ENCODE data around the gene C11orf86. TPM values are rescaled to one million over a fixed set of nuclear protein-coding genes. Genes with fewer than 3 reads are reported as not detected.

Gene C11orf86
- total RNA-seq, 4 donors from 2014 or later = not detected

- Histone ChIP-seq H3K4me1 (no peaks in the 10 kb centered on the region), H3K27ac (replicated peaks in 1 of 4) (no peak overlapping the region), H3K4me3 (no peak overlapping the region), H3K9me3 (no peaks in the 10 kb centered on the region), H3K27me3 (no peaks in the 10 kb centered on the region), H3K36me3 (peaks cover 0 to 23% (median 0%) of the 10 kb centered on the region in 4 donors)
- TF ChIP-seq POLR2A (IDR thresholded peaks at IDR 0.05; ENCODE audit: low read depth) = no peak
- no peak for TF ChIP-seq POLR2AphosphoS5 (IDR thresholded peaks at IDR 0.05)
- TF ChIP-seq EP300 (IDR thresholded peaks at IDR 0.05) = no peak
- TF ChIP-seq CTCF (IDR thresholded peaks at IDR 0.05) = no peak
- DNase-seq (ENCODE audit: extremely low spot score) = no peak
- 78% methylated on average over 7 of the region's 8 CpGs for WGBS
- intact Hi-C loops (cut with DNase I) = loop anchor here (10.0 kb wide), 1 partner anchor 105 kb away; the partner anchor contains the start of gene RCE1
Measured at GRCh38 chr11:66950112-66950535, 25.0 kb upstream of the C11orf86 start.

- intact Hi-C loops (cut with DNase I) = loop anchor here (10.0 kb wide), 1 partner anchor 106 kb away; the partner anchor contains the start of gene RCE1
- no peaks in the 10 kb centered on the region for H3K27me3 ChIP-seq
Measured at GRCh38 chr11:66951135-66951534, 24.0 kb upstream of the C11orf86 start.

GRCh38 chr11:66951927-66952337 is 23.2 kb upstream of the C11orf86 start:
- TF ChIP-seq EP300 (IDR thresholded peaks at IDR 0.05) (no peak), POLR2A (IDR thresholded peaks at IDR 0.05; ENCODE audit: low read depth) (no peak), CTCF (IDR thresholded peaks at IDR 0.05) (no peak), POLR2AphosphoS5 (IDR thresholded peaks at IDR 0.05) (no peak)
- Histone ChIP-seq H3K4me1 (peaks cover 0 to 6% (median 3%) of the 10 kb centered on the region in 4 donors), H3K36me3 (peaks cover 0 to 15% (median 0%) of the 10 kb centered on the region in 4 donors), H3K9me3 (no peaks in the 10 kb centered on the region), H3K27ac (replicated peaks in 1 of 4) (no peak overlapping the region), H3K4me3 (no peak overlapping the region), H3K27me3 (no peaks in the 10 kb centered on the region)
- intact Hi-C loops (cut with DNase I) = loop anchor here (10.0 kb wide), 1 partner anchor 107 kb away; the partner anchor contains the start of gene RCE1
- no peak for DNase-seq (ENCODE audit: extremely low spot score)
- 67% methylated on average over 6 of the region's 7 CpGs for WGBS

More at GRCh38 chr11:66951135-66951534, 24.0 kb upstream of the C11orf86 start:
- no peak for TF ChIP-seq EP300 (IDR thresholded peaks at IDR 0.05)
- no peak for TF ChIP-seq CTCF (IDR thresholded peaks at IDR 0.05)
- TF ChIP-seq POLR2AphosphoS5 (IDR thresholded peaks at IDR 0.05) = no peak
- no peak for TF ChIP-seq POLR2A (IDR thresholded peaks at IDR 0.05; ENCODE audit: low read depth)
- DNase-seq (ENCODE audit: extremely low spot score) = no peak
- no peaks in the 10 kb centered on the region for H3K4me1 ChIP-seq
- 98% methylated on average over 10 of the region's 10 CpGs for WGBS
- no peaks in the 10 kb centered on the region for H3K9me3 ChIP-seq
- H3K36me3 ChIP-seq = peaks cover 0 to 21% (median 0%) of the 10 kb centered on the region in 4 donors
- no peak overlapping the region for H3K27ac ChIP-seq (replicated peaks in 1 of 4)
- H3K4me3 ChIP-seq = no peak overlapping the region

GRCh38 chr11:66953081-66953833 is 21.8 kb upstream of the C11orf86 start:
- H3K9me3 ChIP-seq = no peaks in the 10 kb centered on the region
- no peak overlapping the region for H3K27ac ChIP-seq (replicated peaks in 1 of 4)
- no peaks in the 10 kb centered on the region for H3K27me3 ChIP-seq
- peaks cover 7 to 17% (median 13%) of the 10 kb centered on the region in 4 donors for H3K4me1 ChIP-seq
- TF ChIP-seq POLR2A (IDR thresholded peaks at IDR 0.05; ENCODE audit: low read depth) (no peak), CTCF (IDR thresholded peaks at IDR 0.05) (no peak), POLR2AphosphoS5 (IDR thresholded peaks at IDR 0.05) (no peak), EP300 (IDR thresholded peaks at IDR 0.05) (no peak)
- intact Hi-C loops (cut with DNase I) = loop anchor here (10.0 kb wide), 1 partner anchor 108 kb away; the partner anchor contains the start of gene RCE1
- 85% methylated on average over 13 of the region's 13 CpGs for WGBS
- H3K36me3 ChIP-seq = peaks cover 0 to 15% (median 0%) of the 10 kb centered on the region in 4 donors
- DNase-seq (ENCODE audit: extremely low spot score) = no peak
- no peak overlapping the region for H3K4me3 ChIP-seq
